Measurements from ENCODE around the gene PDZD2. TPM values are rescaled to one million over a fixed set of nuclear protein-coding genes. Genes with fewer than 3 reads are reported as not detected.

The PDZD2 gene
- polyA plus RNA-seq, 3 donors, result 0.10 TPM; not detected in 2

DNA sequence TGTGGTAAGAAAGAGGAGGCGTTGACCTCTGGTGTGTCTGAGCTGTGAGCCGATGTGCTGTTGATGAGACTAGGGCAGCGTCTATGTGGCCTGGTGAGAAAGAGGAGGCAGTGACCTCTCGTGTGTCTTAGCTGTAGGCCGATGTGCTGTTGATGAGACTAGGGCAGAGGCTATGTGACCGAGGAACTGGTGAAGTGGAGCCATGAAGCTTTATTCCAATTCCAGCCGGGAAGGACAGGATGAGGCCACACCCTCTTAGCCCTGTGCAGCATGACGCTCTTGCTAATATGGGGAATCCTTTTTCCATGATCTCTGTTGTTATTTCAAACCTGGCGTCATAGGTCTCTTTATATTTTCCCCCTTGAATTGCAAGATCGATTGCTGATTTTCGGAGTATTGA lies 362.8 kb downstream of the PDZD2 start:
- H3K27ac ChIP-seq (ENCODE audit: low read depth in 1 of 2, low read length in 2 of 2), result no peak overlapping the region
- no peak overlapping the region for H3K4me2 ChIP-seq (replicated peaks; ENCODE audit: extremely low read depth, low read length, poor library complexity, severe bottlenecking)
- H3K4me3 ChIP-seq (replicated peaks in 1 of 3; ENCODE audit: low read depth in 2 of 3, low read length in 3 of 3), result no peak overlapping the region
- no peak overlapping the region for H2AFZ ChIP-seq (ENCODE audit: insufficient read depth, low read depth, low read length, poor library complexity, severe bottlenecking)
- Mint-ChIP-seq H3K4me1 (no peaks in the 10 kb centered on the region), H3K27me3 (ENCODE audit: low read depth in 3 of 3) (peaks cover 0 to 7% (median 2%) of the 10 kb centered on the region in 3 donors), H3K9me3 (peaks cover 0 to 6% (median 0%) of the 10 kb centered on the region in 7 donors), H3K36me3 (no peaks in the 10 kb centered on the region), H3K4me3 (no peak overlapping the region), H3K27ac (no peak overlapping the region)
- H3K9me3 ChIP-seq (replicated peaks in 1 of 2; ENCODE audit: control insufficient read depth in 1 of 2, insufficient read depth in 1 of 2, low read length in 2 of 2), result no peaks in the 10 kb centered on the region
- TF ChIP-seq, protein P1, sequence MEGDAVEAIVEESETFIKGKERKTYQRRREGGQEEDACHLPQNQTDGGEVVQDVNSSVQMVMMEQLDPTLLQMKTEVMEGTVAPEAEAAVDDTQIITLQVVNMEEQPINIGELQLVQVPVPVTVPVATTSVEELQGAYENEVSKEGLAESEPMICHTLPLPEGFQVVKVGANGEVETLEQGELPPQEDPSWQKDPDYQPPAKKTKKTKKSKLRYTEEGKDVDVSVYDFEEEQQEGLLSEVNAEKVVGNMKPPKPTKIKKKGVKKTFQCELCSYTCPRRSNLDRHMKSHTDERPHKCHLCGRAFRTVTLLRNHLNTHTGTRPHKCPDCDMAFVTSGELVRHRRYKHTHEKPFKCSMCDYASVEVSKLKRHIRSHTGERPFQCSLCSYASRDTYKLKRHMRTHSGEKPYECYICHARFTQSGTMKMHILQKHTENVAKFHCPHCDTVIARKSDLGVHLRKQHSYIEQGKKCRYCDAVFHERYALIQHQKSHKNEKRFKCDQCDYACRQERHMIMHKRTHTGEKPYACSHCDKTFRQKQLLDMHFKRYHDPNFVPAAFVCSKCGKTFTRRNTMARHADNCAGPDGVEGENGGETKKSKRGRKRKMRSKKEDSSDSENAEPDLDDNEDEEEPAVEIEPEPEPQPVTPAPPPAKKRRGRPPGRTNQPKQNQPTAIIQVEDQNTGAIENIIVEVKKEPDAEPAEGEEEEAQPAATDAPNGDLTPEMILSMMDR (IDR thresholded peaks at IDR 0.05), result no peak
- intact Hi-C loops (cut with micrococcal nuclease), result no loop called here
- H3K36me3 ChIP-seq (replicated peaks in 1 of 2; ENCODE audit: control insufficient read depth in 1 of 2, insufficient read depth in 2 of 2, low read length in 2 of 2), result no peaks in the 10 kb centered on the region
- WGBS (ENCODE audit: insufficient coverage), result 93% methylated on average over 6 of the region's 11 CpGs
- H3K4me1 ChIP-seq (ENCODE audit: control insufficient read depth in 1 of 2, insufficient read depth in 2 of 2, low read length in 2 of 2), result no peaks in the 10 kb centered on the region
- no peak overlapping the region for H3K9ac ChIP-seq (ENCODE audit: insufficient read depth, low read length, poor library complexity, severe bottlenecking)
- no peaks in the 10 kb centered on the region for H4K20me1 ChIP-seq (ENCODE audit: insufficient read depth, low read length)
- no peaks in the 10 kb centered on the region for H3K27me3 ChIP-seq (ENCODE audit: control insufficient read depth in 2 of 2, insufficient read depth in 2 of 2, low read length in 2 of 2)
- no peaks in the 10 kb centered on the region for H3K79me2 ChIP-seq (ENCODE audit: insufficient read depth, low read length)
- no peak for DNase-seq

DNA sequence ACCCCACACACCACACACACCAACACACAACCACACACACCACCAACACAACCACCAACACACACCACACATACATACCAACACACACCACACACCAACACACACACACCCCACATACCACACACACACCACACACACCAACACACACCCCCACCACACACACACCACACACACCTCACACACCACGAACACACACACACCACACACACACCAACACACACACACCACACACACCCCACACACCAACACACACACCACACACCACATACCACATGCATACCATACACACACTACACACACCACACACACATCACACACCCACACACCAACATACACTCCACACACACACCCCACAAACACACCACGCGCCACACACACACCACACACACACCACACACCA lies 363.8 kb downstream of the PDZD2 start:
- Histone ChIP-seq H3K9me3 (replicated peaks in 1 of 2; ENCODE audit: control insufficient read depth in 1 of 2, insufficient read depth in 1 of 2, low read length in 2 of 2) (no peaks in the 10 kb centered on the region), H3K9ac (ENCODE audit: insufficient read depth, low read length, poor library complexity, severe bottlenecking) (no peak overlapping the region), H3K36me3 (replicated peaks in 1 of 2; ENCODE audit: control insufficient read depth in 1 of 2, insufficient read depth in 2 of 2, low read length in 2 of 2) (no peaks in the 10 kb centered on the region), H3K27ac (ENCODE audit: low read depth in 1 of 2, low read length in 2 of 2) (no peak overlapping the region), H3K4me3 (replicated peaks in 1 of 3; ENCODE audit: low read depth in 2 of 3, low read length in 3 of 3) (no peak overlapping the region), H4K20me1 (ENCODE audit: insufficient read depth, low read length) (no peaks in the 10 kb centered on the region), H3K4me1 (ENCODE audit: control insufficient read depth in 1 of 2, insufficient read depth in 2 of 2, low read length in 2 of 2) (no peaks in the 10 kb centered on the region), H3K79me2 (ENCODE audit: insufficient read depth, low read length) (no peaks in the 10 kb centered on the region), H2AFZ (ENCODE audit: insufficient read depth, low read depth, low read length, poor library complexity, severe bottlenecking) (no peak overlapping the region), H3K27me3 (ENCODE audit: control insufficient read depth in 2 of 2, insufficient read depth in 2 of 2, low read length in 2 of 2) (no peaks in the 10 kb centered on the region), H3K4me2 (replicated peaks; ENCODE audit: extremely low read depth, low read length, poor library complexity, severe bottlenecking) (no peak overlapping the region)
- no peak overlapping the region for H3K27ac Mint-ChIP-seq
- TF ChIP-seq, protein P1 (IDR thresholded peaks at IDR 0.05), result no peak
- peaks cover 0 to 5% (median 2%) of the 10 kb centered on the region in 3 donors for H3K27me3 Mint-ChIP-seq (ENCODE audit: low read depth in 3 of 3)
- 100% methylated on average over 1 of the region's 3 CpGs for WGBS (ENCODE audit: insufficient coverage)
- H3K4me3 Mint-ChIP-seq, result no peak overlapping the region
- H3K36me3 Mint-ChIP-seq, result no peaks in the 10 kb centered on the region
- no peaks in the 10 kb centered on the region for H3K4me1 Mint-ChIP-seq
- intact Hi-C loops (cut with micrococcal nuclease), result no loop called here
- no peak for DNase-seq
- peaks cover 0 to 7% (median 0%) of the 10 kb centered on the region in 7 donors for H3K9me3 Mint-ChIP-seq

Data from CD14-positive monocyte (primary cell).